ENCODE results near the gene PHRF1. TPM values are rescaled to one million over a fixed set of nuclear protein-coding genes. Genes with fewer than 3 reads are reported as not detected.
A peak's percentile ranks its signal among the peaks of the same experiment; 100 is the strongest.

PHRF1 gene
- total RNA-seq, 1 experiment from 2014 or later = 48.9 TPM

- no peak for TF ChIP-seq CTCF (conservative IDR thresholded peaks at IDR 0.05)
- no peak overlapping the region for H2AFZ ChIP-seq (ENCODE audit: low read length)
- Mint-ChIP-seq H3K27ac (peak overlapping the region; percentile 66 to 81 (median 79); a peak in 5 of 7 replicates), H3K4me3 (peak overlapping the region; percentile 86 to 91), H3K36me3 (ENCODE audit: insufficient read depth in 1 of 3, low read depth in 3 of 3) (peaks cover 8 to 19% (median 11%) of the 10 kb centered on the region in 3 experiments; a peak in 6 of 7 replicates), H3K9me3 (no peaks in the 10 kb centered on the region), H3K27me3 (ENCODE audit: low read depth) (peaks cover 14% of the 10 kb centered on the region), H3K4me1 (peaks cover 23 to 28% of the 10 kb centered on the region in 2 experiments)
- peak overlapping the region; percentile 84 for H3K14ac ChIP-seq (ENCODE audit: insufficient read depth, low read length)
- peak overlapping the region; percentile 19 for H3K23ac ChIP-seq (ENCODE audit: insufficient read length, low read depth, low read length)
- H3K79me2 ChIP-seq (ENCODE audit: insufficient read depth, low read length) = peaks cover 42% of the 10 kb centered on the region; the same call in 1 of the 2 replicates
- no peaks in the 10 kb centered on the region for H3K9me3 ChIP-seq (ENCODE audit: control insufficient read depth, low read depth, low read length)
- no peak overlapping the region for H2AK5ac ChIP-seq (ENCODE audit: insufficient read length, low read length)
- no peak overlapping the region for H2BK20ac ChIP-seq (ENCODE audit: low read depth, low read length, poor library complexity, severe bottlenecking)
- H4K20me1 ChIP-seq (ENCODE audit: control insufficient read depth, insufficient read depth, insufficient read length) = no peaks in the 10 kb centered on the region
- peaks cover 16% of the 10 kb centered on the region for H3K23me2 ChIP-seq (ENCODE audit: insufficient read length, low read depth, low read length, poor library complexity, severe bottlenecking)
- no peaks in the 10 kb centered on the region for H3K4me1 ChIP-seq (ENCODE audit: insufficient read depth, low read length)
- no peak overlapping the region for H2BK5ac ChIP-seq (ENCODE audit: insufficient read length, low read length)
- H4K91ac ChIP-seq (ENCODE audit: insufficient read length, low read depth, low read length) = no peak overlapping the region
- H3K79me1 ChIP-seq (ENCODE audit: insufficient read depth, low read depth, low read length, poor library complexity, severe bottlenecking) = peaks cover 10% of the 10 kb centered on the region
- no peak for DNase-seq
- H2BK12ac ChIP-seq (ENCODE audit: insufficient read length, low read depth, low read length) = no peak overlapping the region
- no peak overlapping the region for H2BK120ac ChIP-seq (ENCODE audit: low read depth, low read length, poor library complexity, severe bottlenecking)
- no peak overlapping the region for H2BK15ac ChIP-seq (ENCODE audit: low read depth, low read length)
- no peak overlapping the region for H4K8ac ChIP-seq (replicated peaks; ENCODE audit: insufficient read length, low read depth, low read length)
- H4K5ac ChIP-seq (ENCODE audit: insufficient read length, low read depth, low read length) = no peak overlapping the region
- H3T11ph ChIP-seq (ENCODE audit: low read length) = no peak overlapping the region
- H3K9ac ChIP-seq (ENCODE audit: extremely low read depth, insufficient read length, low read length) = peak overlapping the region; percentile 93
- no peak overlapping the region for H3K4ac ChIP-seq (ENCODE audit: low read depth, low read length)
- H3K27ac ChIP-seq (ENCODE audit: insufficient read length, low read depth, low read length) = no peak overlapping the region
- WGBS (ENCODE audit: extremely low coverage, insufficient read length, low lambda C conversion rate) = no CpG with 5 or more reads among the region's 48 CpGs
- peak overlapping the region; percentile 94 for H3K4me2 ChIP-seq (ENCODE audit: insufficient read depth, insufficient read length, low read length)
- no peaks in the 10 kb centered on the region; the same call in 1 of the 2 replicates for H3K27me3 ChIP-seq (ENCODE audit: insufficient read depth, low read length)
- no peak overlapping the region for H3K56ac ChIP-seq (ENCODE audit: insufficient read length, low read depth, low read length)
- H3K18ac ChIP-seq (ENCODE audit: insufficient read length, low read depth, low read length) = peak overlapping the region; percentile 52
Observed at GRCh38 chr11:576811-577610, 741 bp downstream of the PHRF1 start.
